OCI-M1 (cell line): Measurements from ENCODE around the gene ACTL8.

ENCODE experiments used
- DNase-seq: peaks from one replicate; lab custom pipeline; 2025; lab: John Stamatoyannopoulos, UW

Gene ACTL8

DNA sequence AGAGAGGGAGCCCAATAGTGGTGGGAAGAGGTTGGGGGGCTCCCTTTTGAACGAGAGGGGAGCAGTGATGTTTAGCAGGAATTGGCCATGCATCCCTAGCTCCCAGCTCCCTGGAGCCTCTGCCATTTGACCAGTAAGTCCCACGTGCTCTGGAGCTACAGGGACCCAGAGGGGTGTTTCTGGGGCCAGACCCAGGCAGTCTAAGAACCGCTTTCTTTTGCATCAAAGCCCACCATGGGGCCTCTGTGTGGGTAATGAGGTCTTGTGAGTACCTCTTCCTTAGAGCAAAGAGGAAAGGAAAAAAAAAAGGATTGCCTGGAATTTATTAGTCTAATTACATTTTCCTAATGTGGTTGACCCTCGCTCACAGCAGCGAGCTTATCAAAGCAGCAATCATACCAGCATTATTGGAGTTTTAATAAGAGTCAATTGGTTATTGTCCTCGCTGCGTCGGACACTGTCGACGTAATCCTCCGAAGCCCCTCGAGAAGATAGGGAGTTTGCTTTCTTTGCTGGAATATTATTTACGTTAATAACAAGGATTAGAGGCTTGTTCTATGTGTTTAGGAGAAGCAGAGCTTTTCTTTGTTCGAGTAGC, 17.6 kb downstream of the ACTL8 start:
- no peak for DNase-seq

DNA sequence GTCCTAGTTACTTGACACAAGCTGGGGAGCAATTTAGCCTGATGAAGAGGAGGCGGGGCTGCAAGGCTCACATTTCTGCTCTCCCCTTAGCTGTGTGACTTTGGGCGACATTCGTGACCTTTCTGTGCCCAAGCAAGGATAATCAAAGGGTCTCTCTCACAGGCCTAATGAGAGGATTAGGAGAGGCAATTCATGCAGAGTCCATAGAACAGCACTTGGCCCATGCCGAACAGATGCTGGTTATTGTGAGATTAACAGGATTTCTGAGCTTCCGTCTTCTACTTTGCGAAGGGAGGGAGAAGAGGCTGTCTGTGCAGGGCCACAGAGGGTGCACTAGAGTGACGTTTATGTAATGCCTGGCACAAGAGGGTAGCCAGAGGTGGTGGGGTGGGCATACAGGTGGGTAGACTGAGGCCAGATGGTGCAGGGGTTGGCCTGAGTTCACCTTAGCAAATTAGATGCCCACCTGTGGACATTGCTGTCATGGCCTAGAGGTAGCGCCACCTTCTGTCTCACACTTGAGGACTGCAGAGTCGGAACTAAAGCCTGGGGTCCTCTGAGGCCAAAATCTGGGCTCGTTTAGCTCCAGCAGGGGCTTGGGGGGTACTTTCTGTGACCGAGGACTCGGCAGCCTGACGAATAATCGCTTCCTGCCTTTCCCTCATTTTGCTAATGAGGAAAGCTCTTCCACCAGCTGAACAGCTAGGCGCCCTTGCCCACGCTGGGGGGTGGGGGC, 18.6 kb downstream of the ACTL8 start:
- DNase-seq = no peak

DNA sequence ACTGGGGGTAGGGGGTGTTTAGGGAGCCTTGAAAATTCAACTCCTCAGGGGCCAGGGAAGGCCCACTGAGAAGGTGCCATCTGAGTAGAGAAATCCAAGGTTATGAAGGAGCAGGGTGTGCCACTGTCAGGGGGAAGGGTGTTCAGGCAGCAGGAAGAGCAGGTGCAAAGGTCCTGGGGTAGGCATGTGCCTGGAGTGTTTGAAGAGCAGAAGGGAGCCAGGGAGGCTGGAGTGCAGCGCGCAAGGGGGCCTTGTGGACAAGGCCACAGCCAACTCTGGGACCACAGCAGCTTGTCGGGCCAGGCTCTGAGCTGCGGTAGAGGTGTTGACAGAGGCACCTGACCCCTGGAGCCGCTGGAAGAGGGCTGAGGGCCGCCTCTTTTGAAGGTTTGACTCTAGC, 19.3 kb downstream of the ACTL8 start:
- no peak for DNase-seq

DNA sequence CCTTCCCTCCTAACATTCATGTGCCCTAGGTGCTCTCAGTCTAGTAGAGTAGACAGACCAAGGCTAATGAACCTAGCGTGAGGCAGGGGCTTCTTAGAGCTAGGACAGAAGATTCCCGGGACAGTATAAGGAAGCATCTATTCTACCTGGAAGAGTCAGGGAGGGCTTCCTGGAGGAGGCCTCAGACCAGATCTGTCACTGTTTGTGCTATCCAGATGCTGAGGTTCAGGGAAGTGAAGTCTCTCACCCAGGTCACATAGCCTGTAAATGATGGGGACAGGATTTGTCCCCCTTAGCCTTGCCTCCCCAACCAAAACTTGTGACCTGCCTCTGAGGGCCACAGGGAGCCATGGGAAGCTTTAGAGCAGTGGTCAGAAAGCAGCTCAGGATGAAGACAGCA, 20.7 kb downstream of the ACTL8 start:
- DNase-seq = no peak

DNA sequence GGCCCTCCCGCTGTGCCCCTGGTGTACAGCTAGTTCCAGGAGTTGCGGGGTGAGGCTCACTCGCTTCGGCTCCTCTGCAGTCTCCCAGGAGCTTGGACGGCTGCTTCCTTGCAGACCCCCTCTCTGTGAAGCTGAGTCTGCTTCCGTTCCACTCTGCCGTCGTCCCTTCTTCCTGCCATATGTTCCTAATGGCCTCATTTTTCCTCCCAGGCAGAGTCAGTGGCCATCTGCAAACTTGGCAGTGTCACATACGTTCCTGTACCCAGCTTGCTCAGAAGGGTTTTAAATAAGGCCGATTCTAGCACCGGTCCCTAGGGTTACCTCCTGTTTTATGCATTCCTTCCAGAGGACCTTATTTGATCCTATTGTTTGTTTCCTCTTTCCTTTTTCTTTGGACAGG, 21.3 kb downstream of the ACTL8 start:
- no peak for DNase-seq

DNA sequence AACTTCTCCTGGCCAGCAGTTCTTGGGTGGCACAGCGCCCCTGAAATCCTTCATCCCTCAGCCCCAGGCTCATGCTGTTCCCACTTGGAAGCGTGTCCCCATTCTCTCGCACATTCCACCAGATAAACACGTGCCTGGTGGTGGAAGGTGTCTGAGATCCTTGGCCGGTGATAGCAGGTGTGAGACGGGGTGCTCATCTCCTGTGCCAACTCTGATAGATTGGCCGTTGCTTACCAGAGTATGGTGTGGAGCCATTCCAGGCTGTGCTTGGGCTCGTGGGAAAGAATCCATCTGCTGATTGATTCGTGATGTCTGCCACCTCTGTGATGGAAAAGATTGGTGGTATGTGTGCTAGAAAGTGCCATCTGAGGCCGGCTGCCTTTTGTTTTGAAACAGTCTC, 22.2 kb downstream of the ACTL8 start:
- DNase-seq = no peak

DNA sequence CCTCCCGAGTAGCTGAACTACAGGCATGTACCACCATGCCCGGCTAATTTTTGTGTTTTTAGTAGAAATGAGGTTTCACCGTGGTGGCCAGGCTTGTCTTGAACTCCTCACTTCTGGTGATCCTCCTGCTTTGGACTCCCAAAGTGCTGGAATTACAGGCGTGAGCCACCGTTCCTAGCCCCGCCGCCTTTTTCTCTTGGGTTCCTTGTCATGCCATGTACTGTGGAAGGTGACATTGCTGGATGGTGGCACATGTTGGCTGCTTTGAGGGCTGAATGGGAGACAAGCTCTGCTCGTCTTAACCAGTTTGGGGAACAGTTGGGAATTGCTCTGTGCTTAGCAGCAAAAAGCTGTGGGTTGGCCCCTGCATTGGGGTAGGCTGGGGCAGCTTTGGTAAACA, 22.7 kb downstream of the ACTL8 start:
- no peak for DNase-seq

DNA sequence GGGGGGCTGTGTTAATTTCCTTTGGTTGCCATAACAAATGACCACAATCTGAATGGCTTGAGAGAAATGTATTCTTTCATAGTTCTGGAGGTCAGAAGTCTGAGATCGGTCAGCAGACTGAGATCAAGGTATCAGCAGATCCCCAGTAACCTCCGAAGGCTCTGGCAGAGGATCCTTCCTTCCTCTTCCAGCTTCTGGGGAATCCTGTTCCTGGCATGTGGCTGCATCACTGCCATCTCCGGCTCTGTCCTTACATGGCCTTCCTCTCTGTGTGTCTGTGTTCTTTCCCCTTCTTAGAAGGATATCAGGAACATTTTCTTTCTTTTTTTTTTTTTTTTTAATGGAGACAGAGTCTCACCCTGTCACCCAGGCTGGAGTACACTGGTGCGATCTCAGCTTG, 25.8 kb downstream of the ACTL8 start:
- DNase-seq = no peak

DNA sequence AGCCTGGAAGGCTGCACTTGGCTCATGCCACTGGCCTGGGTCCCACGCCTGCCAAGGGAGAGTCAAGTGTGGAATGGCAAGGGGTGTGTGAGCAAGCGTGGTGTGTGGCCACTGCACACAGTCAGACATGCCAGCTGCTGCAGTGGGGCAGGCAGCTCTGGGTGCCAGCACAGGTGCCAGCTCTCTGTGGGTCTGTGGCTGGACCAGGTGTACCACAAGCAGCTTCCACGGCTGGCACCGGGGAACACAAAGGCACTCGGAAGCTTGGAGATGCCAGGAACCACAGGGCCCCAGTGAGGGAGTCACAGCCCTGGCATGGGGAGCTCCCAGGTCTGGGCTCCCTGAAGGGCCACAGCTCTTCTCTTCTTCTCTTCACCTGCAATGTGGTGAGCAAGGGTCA, 34.8 kb downstream of the ACTL8 start:
- DNase-seq = no peak

DNA sequence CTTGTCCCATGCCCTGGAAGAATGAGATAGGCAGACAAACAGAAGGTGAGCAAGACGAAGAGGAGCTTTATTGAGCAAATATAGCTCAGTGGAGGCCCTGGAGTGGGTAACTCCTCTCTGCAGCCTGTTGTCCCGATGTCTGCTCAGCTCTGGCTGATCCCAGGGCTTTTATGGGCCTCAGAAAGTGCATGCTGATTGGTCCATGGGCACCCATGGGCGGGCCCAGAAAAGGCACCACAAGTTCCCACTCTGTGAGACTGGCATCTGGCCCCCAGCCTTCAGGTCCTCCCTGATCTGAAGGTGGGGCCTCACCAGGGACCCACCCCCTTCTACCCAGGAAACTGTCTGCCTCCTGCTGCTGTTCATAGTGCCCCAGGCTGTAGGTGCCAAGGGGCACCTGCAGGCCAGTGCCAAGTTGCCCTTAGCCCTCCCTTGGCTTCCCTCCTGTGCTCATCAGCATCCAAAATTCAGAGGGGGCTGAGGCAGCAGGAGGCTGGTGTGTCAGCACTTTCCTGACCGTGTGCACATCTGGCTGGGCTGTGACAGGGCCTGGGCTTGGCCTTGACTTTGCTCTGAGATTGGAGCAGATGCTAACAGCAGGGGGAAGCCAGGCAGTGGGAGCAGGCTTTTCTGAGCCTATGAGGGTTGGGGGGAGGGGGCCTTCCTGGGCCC, 35.4 kb downstream of the ACTL8 start:
- no peak for DNase-seq

DNA sequence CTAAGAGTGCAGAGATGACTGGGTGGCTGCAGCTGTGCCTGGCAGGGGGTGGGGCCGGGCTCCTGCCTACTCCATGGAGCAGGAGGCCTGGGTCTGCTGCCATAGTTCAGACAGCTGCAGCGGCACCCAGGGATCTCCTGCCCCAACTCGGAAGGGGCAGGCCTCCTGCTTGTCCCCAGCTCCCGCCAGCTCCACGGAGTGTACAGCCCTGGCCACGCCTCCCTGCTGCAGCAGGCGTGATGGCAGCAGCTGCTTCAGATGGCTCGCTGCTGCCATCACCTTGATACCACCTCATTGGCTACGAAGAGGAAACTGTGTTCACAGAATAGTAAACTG, 35.9 kb downstream of the ACTL8 start:
- DNase-seq = no peak

DNA sequence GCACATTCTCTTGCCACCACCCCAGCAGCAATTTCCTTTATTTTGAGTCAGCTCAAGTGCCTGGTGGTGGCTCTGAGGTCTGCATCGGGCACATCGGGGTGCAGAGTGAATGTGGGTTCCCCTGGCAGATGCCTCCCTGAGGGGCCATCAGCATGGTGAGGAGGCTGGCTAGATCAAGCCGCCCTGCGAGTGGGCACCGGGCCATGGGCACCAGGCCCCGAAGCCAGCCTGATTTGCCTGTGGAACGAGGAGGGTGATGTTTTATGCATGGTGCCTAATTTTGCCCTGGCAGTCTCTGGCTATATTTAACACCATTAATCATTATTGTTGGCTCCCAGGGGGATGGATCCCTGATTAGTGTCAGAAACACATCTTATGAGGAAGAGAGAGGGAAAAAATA, 36.3 kb downstream of the ACTL8 start:
- no peak for DNase-seq

DNA sequence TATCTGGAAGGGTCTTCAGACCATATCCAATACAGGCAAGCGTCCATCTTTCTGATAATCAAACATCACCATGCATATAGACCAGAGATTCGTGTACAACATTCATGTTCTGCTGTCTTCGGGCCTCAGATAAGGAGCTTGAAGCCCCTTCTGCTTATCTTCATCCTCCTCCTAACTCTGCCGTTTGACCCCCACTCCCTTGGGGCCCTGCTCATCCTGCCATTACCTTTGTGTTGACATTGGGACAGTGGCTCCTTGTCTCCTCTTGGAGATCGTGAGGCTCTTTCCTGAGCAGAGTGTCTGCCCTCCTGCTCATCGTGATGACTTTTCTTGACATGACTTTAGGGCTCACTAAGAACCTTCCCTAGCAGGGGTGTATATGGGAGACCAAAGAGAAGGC, 37.3 kb downstream of the ACTL8 start:
- no peak for DNase-seq

DNA sequence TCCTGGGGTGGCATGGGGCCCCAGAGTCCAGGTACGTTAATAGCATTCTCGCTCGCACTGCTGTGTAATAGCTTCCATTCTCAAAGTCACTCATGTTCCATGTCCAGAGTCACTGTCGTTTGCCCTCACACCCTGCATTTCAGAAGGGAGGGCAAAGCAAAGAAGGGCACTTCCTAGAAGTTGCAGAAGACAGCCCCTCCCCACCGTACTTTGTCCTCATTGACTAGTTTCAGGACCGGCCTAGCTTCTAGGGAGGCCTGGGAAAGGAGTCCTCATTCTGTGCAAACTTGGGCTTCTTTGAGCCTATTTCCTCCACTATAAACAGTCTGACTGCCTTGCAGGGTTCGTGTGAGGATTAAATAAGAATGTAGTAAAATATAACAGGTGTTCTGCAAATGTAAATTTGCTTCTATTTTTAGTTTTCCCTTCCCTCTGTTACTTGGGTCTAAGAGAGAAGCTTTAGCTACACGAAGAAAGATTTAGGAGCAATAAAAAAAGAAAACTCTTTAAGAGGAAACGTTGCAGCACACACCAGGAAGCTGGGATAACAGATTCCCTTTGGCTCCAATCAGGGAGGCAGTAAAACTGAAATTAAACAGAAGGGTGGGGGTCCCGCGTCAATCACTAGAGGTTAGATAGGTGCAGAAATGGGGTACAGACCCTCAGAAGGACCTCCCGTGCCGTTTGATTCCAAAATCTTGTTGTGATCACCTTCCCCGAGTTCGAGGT, 40.1 kb downstream of the ACTL8 start:
- no peak for DNase-seq

DNA sequence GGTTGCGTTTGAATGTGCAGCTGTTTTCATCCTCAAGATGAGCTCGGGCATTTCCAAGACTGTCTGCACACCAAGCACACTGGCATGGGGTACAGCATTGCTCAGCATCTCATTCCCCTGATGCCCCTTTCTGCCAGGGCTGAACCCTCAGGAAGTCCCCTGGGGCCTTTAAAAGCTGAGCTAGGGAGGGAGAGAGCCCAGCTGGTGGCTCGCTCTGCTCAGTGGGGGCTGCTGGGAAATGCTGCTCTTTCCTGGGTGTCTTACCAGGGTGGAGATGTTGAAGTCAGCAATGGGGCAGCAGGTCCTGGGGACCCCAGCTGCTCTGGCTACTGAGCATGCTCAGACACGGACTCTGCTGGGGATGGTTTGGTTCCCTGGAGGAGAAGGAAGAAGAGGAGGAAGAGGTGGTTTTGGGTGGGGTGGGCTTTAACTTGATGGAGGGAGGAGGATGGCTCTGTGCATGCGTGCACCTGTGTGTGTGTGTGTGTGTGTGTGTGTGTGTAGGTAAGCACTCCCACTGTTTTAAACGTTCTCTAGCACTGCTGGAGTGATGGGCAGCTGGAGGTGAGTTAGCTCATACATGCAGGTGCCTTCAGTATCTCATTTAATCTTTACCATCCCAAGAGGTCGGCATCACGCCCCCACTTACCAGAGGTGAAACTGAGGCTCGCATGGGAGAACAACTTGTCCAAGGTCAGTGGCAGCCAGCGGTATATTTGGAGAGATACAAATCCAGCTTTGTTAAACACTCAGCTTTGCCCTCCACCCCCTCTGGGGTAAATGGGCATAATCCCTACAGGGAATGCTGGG, 40.9 kb downstream of the ACTL8 start:
- DNase-seq = no peak

DNA sequence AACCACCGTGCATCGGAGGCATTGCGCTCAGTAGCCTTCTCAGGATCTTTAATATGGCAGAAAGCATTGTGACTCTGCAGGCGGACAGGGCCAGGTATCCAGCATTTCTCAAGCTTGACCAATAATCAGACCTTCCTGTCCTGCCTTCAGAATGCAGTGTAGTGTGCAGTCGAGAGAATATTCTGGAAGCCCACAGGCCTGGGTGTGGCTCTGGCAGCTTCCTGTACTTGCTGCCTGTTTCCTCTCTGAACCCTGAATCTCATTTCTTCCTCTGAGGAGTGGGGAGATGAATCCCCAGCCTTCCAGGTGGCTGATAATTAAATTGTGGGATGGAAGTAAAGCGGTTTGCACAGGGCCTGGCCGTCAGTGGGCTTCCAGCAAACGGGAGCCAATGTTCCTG, 42.3 kb downstream of the ACTL8 start:
- DNase-seq = no peak

DNA sequence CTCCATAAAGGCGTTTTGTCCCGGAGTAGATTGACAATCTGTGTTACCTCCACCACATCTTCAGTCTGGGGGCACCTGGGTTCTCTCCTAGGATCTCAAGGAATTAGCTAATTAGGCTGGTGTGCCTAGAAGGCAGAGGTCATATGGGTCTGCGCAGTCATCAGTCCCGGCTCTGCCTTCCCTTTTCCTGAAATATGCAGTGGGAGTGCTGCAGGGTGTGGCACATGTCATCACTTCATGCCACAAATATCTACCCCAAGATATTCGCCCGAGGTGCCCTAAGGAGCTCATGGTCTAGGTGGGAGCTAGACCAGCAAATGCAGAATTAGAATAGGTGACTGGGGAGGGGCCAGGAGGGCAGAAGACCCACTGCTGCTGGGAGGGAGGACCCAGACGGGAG, 42.9 kb downstream of the ACTL8 start:
- DNase-seq = no peak

DNA sequence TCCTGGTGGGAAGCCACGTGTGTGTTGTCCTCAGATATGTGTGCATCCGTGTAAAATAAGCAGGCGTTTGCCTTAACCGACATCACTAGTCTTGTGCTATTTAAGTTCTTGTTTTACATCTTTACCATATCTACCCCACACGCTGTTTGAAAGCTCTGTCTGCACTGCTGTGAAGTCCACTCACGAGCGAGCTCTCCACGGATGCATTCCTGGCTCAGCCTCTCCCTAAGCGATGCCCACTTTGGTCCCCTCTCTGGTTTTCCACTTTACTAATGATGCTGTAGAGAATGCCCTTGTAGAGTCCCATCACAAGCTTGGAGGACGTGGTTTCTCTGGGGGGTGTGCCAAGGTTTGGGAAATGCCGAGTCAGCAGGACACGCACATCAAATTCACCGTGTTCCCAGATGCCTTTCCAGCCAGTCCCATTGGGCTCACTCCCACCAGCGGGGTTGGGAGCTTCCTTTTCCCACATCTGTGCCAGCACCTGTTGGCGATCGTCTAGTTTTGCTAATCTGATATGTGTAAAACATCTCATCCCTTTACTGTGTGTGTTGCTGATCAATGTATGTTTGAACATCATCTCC, 43.8 kb downstream of the ACTL8 start:
- DNase-seq = no peak

DNA sequence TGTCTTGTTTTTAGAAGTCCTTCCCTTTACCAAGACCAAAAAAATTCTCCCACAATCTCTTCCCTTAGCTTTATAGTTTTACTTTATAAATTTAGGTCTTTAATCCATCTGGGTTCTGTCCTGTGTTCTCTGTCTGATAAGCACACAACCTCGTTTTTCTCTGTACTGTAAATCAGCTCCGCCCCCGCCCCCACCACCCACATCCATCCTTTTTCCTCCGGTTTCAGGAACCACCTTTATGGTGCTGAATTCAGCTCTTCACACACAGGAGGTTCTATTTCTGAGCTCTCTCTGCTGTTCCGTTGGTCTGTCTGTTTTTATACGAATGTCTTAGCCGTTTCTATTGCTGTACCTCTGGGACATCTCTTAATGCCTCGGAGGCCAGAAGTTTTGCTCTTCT, 44.5 kb downstream of the ACTL8 start:
- no peak for DNase-seq

DNA sequence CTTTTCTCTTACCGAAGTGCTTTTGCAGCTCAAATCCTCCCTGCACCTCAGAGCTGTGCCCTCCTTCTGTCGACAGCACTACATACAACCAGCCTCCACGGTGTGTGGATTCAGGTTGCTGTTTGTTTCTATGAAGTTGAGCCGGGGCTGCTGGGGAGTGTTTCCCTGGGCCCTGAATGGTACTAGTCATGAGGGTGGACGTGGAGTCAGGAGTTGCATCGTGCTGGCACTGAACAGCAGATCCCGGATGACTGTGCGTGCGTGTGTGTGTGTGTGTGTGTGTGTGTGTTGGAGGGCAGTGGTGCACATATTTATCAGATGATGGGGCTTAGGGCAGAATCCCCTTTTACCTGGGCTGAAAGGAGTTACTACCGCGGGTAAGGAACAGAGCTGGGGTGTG, 47.0 kb downstream of the ACTL8 start:
- DNase-seq = no peak

DNA sequence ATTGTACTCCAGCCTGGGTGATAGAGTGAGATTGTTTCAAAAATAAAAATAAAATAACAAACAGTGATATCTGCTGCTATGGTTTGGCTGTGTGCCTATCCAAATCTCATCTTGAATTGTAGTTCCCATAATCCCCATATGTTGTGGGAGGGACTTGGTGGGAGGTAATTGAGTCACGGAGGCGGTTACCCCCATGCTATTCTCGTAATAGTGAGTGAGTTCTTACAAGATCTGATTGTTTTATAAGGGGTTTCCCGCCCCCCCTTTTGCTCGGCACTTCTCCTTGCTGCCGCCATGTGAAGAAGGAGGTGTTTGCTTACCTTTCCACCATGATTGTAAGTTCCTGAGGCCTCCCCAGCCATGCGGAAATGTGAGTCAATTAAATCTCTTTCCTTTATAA, 47.8 kb downstream of the ACTL8 start:
- DNase-seq = no peak
